NCI-H1930 (cell line): ENCODE measurements around the gene EPHA3.

Source experiments
- DNase-seq, 2 experiments: peaks; one replicate each; lab custom pipeline; 2025; lab: John Stamatoyannopoulos, UW

The EPHA3 gene

GRCh38 chr3:89362496-89362895 is 255.1 kb downstream of the EPHA3 start:
- no peak for DNase-seq

DNA sequence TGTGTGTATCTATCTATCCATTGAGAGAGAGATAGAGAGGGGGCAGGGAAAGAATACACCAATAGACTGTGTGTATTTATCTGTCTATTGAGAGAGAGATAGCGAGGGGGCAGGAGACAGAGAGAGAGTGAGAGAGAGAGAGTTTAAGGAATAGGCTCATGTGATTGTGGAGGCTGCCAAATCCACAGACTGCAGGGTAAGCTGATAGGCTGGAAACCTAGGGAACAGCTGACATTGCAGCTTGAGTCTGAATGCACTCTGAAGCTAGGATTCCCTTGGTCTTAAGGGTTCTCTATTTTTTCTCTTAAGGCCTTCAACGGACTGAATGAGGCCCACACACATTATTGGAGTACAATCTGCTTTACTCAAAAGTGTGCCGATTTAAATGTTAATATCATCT is 255.8 kb downstream of the EPHA3 start:
- no peak for DNase-seq

DNA sequence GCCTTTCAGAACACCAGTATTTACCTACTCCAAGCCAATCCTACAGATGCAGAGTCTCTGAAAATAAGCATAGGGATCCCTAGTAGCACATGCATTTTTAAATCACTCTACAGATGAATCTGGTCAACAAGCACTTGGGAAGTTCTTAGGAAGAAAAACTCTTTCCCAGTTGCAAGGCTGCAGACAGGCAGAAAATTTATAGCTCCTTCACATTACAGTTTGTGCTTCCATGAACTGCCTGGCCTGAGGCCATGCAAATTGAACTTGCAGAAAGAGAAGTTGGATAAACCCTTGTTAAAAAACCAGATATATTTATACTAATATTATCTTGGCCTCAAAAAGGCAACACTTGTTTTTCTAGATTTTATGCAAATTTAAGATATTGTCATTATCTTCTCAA is 256.9 kb downstream of the EPHA3 start:
- no peak for DNase-seq

- DNase-seq: no peak
These were observed 259.7 kb downstream of the EPHA3 start for GRCh38 chr3:89367166-89367565.

DNA sequence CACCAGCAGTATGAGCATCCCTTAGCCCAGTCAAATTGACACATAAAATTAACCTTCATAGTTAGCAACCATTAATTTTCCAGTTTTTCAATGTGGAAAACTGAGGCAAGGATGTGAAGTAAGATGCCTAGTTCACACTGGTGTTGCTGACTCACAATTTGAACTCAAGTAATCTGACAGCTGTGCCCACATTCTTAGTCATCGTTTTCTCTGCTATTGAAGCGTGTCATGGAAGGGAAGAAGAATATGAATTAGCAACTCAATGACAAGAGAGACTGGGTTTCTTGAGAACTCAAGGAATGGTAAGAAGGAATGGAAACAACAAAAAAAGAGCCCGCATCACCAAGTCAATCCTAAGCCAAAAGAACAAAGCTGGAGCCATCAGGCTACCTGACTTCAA is 261.4 kb downstream of the EPHA3 start:
- DNase-seq: no peak

DNA sequence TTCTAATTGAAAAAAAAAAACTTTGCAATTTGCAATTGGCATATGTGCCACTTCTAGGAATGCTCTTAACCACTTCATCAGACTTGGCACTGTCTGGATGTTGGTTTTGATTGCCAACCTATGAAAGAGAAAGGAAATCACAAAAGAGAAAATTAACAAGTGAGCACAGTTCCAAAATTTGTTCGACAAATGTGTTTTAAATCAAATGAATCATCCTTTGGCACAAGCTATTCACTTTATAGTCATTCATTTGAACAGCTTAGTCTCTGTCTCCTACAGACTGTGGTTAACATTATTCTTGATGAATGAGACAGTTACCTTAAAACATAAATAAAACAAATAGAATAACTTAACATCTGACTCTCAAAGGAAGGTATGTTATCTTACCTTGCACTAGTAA is 265.0 kb downstream of the EPHA3 start:
- DNase-seq: no peak

DNA sequence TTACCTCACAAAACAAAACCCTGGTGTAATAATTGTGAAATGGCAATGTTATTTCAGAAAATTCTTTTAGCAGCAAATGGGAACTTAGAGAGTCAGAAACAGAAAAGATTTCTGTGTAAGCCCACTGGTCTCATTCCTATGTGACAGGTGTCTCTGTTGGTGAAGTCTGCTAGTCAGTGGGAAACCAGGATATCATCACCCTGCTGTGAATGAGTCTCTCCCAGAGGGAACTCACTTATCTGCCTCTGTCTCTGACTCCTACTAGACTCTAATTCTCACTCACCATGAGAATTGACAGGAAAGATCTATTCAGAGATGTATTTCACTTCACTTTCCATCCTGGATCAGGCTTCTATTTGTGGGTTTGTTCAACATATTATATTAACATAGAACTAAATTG is 266.0 kb downstream of the EPHA3 start:
- no peak for DNase-seq

- DNase-seq: no peak
These were observed 268.0 kb downstream of the EPHA3 start for GRCh38 chr3:89375451-89375850.

- no peak for DNase-seq
These were observed 272.6 kb downstream of the EPHA3 start for GRCh38 chr3:89380016-89380415.

DNA sequence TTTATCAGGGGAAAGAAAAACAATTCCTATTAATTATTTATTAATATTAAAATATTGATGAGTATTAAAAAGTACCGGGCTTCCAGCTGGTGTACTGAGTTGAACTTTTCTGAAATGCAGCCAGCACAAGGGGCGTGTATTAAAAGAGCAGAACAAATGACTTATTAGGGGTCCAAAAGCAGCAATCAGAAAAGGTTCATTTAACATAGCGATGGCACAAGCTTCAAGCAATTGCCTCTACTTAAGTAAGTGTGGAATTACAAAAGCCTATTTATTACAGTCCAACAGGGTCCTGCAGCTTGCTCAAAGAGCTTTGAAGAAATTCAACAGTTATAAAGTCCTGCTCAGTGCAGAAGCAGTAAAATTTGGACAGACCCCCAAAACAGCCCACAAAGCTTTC is 285.6 kb downstream of the EPHA3 start:
- DNase-seq: no peak

DNA sequence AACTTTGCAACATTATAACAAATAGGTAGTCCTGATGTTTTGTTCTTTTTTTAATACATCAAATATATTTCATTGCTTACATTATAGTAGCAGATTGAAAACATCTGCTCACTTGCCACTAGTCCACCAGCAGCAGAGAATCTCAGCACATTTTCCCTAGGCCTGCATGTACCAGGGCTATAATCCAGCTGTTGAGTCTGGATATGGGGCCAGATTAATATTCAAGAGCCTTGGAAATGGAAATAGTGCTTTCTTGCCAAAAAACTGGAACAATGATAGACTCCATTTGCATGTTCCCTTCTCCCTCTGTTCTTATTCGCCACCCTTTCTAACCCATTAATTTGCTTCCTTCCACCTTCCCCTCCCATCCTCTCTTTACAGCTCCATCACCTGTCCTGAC is 288.0 kb downstream of the EPHA3 start:
- DNase-seq: no peak

DNA sequence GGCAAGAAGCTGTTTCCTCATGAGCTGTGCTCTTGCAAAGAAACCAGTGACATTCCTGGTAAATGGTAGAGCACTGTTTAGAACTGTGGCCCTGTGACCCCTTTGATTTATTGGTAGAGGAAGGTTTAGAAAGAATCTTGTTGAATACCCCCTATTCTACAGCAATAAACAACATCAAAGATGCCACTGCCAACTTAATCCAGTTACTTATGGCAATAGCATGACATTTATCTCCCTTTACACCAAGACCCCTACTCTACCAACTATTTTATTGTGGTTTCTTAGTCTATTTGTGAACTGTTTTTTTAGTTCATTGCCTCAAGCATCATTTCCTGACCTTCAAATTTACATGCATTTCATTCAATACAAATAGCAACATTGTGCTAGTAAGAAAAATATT is 288.6 kb downstream of the EPHA3 start:
- DNase-seq: no peak

GRCh38 chr3:89402051-89402450 is 294.6 kb downstream of the EPHA3 start:
- DNase-seq: no peak

DNA sequence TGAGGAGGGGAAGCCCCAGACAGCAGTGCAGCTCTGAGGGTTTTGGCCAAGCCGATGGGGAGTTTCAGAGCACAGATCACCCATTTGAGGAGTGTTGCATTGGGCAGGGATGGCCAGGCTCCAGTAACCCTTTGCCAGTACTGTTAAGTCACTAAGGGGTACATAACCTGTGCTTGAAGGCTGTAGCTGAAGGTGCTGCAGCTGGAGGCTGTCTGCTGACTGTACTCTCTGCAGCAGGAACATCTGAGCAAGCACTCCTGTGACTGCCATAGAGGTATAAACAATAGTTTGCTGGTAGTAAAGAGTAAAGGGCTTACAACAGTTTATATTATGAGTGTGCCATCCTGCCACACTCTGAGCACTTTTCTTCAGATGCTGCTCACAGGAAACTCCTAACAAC is 297.8 kb downstream of the EPHA3 start:
- DNase-seq: no peak

- DNase-seq: no peak
These were observed 298.2 kb downstream of the EPHA3 start for GRCh38 chr3:89405593-89405992.

DNA sequence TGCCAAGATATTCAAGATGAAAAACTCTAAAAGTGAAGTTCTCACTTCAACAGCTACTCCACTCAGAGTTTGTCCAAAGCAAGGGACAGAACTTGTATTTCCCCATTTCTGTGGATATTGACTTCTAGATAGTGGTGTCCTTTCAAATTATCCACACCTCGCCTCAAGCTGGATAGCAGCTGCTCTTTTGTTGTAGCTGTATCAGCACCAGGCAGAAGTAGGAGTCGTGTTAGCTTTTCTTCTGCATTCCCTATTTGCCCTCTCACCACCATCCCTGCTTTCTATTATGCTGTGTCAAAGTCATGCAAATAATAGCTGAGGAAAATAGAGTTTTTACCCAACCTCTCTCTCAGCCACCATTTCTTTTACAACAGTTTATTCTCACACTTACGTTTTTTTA is 303.8 kb downstream of the EPHA3 start:
- DNase-seq: peak in 1 of 2 experiments; percentile 25

DNA sequence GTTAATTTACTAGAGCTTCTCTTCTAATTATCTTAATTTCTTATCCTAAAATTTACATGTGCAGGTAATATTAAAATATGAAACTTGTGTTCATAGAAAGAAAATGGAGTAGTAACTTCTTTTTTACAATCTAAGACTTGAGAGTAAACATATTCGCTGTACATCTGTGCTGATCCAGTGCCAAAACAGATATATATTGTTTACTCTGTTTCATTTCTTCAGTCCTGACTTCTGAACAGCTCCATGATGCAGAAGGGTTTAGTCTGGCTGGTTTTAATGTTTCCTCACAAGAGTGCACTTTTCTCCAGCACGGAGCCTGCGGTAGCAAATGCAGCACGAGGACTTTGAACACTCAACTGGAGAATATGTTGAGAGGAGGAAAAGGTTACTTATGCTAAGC is 306.8 kb downstream of the EPHA3 start:
- no peak for DNase-seq

DNA sequence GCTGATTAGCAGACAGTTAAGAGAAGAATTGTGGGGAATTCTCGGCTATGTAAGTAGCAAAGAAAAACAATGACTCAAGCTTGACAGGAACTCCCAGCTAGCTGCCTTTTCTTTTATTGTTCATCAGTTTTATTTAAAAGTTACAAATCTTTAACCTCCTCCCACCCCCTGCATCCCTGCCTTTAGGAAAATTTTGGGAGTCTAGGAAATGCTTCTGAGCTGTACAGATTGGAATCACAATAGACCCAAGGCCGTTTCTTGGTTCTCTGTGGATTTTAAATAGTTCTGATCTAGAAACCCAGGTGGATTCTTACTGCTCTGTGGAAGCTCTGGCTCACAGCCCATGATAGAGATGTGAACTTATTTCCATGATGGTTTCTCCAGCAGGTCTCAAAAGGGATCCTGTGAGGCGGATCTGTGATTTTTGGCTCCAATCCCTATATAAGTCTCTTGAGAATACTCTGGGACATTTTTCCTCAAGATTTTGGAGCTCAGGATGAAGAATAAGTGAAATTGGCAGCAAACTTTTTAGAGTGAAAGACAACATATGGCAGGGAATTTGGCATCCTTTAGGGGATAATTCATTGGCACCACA is 312.3 kb downstream of the EPHA3 start:
- DNase-seq: no peak

DNA sequence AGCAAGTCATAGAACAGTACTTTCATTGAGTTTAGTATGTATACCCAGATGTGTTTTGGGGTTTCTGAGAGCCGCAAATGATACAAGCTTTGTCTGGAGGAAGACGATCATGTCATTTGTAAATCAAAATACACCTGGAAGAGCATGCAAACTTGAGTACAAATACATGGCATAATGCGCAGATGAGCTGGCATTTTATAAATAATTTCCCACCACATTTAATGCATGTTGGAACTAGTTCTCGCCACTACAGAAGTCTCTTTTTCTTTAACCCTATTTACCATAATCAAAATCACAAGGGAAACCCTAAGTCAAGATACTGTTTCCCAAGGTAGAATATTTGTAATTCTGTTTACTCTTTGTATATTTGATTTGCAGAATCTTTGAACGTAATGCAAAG is 318.6 kb downstream of the EPHA3 start:
- DNase-seq: no peak

DNA sequence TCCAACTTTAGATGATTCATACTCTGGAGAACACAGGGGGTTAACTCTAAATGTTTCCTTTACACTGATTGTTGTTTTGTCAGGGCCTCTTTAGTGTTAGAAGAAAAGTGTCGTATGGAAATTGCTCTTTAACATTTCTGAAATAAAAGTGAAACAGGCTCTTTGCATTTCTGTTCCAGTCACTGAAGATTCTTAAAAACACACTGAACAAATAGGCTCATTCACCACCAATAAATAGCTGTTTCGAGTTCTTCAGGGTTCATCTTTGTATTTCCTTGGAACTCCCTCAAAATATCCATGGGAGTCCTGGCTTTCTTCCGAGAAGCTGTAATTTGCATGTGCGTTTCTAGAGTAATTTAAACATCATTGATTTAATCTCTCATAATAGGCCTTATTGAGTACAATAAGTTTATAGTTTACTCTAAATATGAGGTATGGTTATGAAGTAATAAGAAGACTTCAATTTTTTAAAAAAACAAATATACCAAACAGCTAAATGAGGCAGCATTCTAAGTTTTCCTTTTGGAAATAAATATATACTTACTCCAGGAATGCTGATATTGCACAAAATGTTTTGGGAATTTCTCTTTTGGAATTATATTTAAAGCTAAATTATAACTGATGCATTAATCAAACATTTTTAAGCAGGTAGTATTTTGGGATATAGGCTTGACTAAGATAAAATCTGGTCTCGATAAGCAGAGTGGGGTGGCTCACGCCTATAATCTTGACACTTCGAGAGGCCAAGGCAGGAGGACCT is 327.4 kb downstream of the EPHA3 start:
- no peak for DNase-seq

GRCh38 chr3:89436846-89437245 is 329.4 kb downstream of the EPHA3 start:
- DNase-seq: no peak

DNA sequence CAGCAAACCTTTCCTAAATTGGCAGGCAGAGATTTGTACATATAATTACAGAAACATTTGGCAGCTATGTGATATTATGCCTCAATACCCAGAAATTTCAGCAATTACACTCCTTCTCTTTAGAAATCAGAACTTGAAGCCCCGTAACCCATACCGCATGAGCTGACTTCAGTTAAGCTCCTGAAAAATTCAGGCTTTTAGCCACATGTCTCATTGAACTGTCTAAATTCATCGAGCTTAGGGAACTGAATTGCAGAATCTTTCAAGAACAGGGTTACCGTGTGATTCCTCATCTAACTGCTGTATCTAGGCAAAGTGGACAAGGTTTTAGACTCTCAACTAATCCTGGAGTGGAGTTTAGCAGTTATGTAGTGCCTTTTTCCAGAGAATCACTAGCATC is 333.0 kb downstream of the EPHA3 start:
- no peak for DNase-seq

DNA sequence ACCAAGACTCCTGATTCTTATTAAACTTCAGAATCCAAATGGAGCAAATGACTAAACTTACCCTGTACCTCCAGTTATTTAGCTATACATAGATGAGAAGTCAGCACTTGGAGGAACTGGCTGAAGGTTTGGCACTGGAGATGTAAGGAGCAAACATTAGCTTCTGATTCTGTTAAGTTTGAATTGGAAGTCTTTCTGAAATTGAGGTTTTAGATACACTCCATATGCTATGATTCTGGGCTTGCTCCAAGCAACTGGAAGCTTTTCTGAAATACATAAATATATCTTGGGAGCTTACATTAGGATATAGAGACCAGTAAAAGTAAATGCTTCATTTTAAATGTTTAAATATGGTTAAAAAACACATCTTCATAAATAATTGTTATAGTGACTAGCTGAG is 333.7 kb downstream of the EPHA3 start:
- DNase-seq: no peak

- no peak for DNase-seq
These were observed 339.2 kb downstream of the EPHA3 start for GRCh38 chr3:89446593-89446992.
